HepG2 (cell line): Measurements from ENCODE around the gene CDHR5. TPM values are rescaled to one million over a fixed set of nuclear protein-coding genes. Genes with fewer than 3 reads are reported as not detected.

Experiments used
- MEF2D ChIP-seq: sonication (generic); formaldehyde crosslinking; IDR thresholded peaks from 2 replicates; pipeline ENCODE4 v1.5.1; 2020; ENCODE audit warnings: mild to moderate bottlenecking, missing genetic modification reagents
- MYNN ChIP-seq: sonication (generic); formaldehyde crosslinking; IDR thresholded peaks from 2 replicates; pipeline ENCODE4 v1.4.0; 2020; ENCODE audit warnings: mild to moderate bottlenecking, low read depth, missing genetic modification reagents
- NFYC ChIP-seq: IDR thresholded peaks from 2 replicates; pipeline ENCODE4 v1.6.1; 2016; ENCODE audit warnings: missing genetic modification reagents, missing compliant biosample characterization
- POLR2AphosphoS5 ChIP-seq: IDR thresholded peaks from 2 replicates; pipeline ENCODE4 v1.6.1; 2012; ENCODE audit warnings: low read depth, low read length
- SIN3A ChIP-seq: IDR thresholded peaks from 2 replicates; pipeline ENCODE4 v1.6.1; 2011; ENCODE audit warnings: low read depth, mild to moderate bottlenecking, control low read depth, low read length, borderline replicate concordance
- SP2 ChIP-seq: sonication (generic); formaldehyde crosslinking; IDR thresholded peaks from 2 replicates; pipeline ENCODE4 v1.5.1; 2020; ENCODE audit warnings: mild to moderate bottlenecking, missing genetic modification reagents
- ZNF350 ChIP-seq: sonication (generic); formaldehyde crosslinking; IDR thresholded peaks from 2 replicates; pipeline ENCODE4 v1.4.0; 2020; ENCODE audit warnings: mild to moderate bottlenecking, low read depth, missing genetic modification reagents, borderline replicate concordance
- ZNF777 ChIP-seq: sonication (generic); formaldehyde crosslinking; IDR thresholded peaks from 2 replicates; pipeline ENCODE4 v1.4.0; 2020; ENCODE audit warnings: missing genetic modification reagents
- ZNF839 ChIP-seq: sonication (generic); formaldehyde crosslinking; IDR thresholded peaks from 2 replicates; pipeline ENCODE4 v1.4.0; 2020; ENCODE audit warnings: missing genetic modification reagents, mild to moderate bottlenecking, borderline replicate concordance
- polyA plus RNA-seq, 8 experiments: library from polyadenylated mRNA; depleted of rRNA in 3 of 8; stranded (reverse) in 7 of 8; unstranded in 1 of 8; fragments of >200 nt; fragmentation: Illumina TruSeq in 4 of 8; extraction: Trizol in 4 of 8; gene quantifications; 2 replicates each; pipeline versions ENCODE4 v1.2.1 to v1.2.3, GENCODE V29; 2011 to 2016; ENCODE audit warnings: low read depth in 4 of 8, missing spikeins in 1 of 8, mixed read lengths in 1 of 8; ENCODE audit not compliant: insufficient read depth in 1 of 8
- total RNA-seq, 5 experiments: library from RNA; depleted of rRNA; stranded (reverse); fragments of >200 nt; fragmentation: Illumina TruSeq; extraction: Trizol; gene quantifications; 2 replicates each; pipeline ENCODE4 v1.2.3, GENCODE V29; 2016; ENCODE audit warnings: low read depth in 1 of 5
- TF ChIP-seq, protein P1 (sequence below): conservative IDR thresholded peaks from 2 replicates; pipeline ENCODE4 v1.6.1; 2018; ENCODE audit warnings: missing genetic modification reagents
- TF ChIP-seq, protein P2 (sequence below): sonication (generic); formaldehyde crosslinking; IDR thresholded peaks from 2 replicates; pipeline ENCODE4 v1.5.1; 2020; ENCODE audit warnings: missing genetic modification reagents, mild to moderate bottlenecking, borderline replicate concordance
- TF ChIP-seq, protein P3 (sequence below): sonication (generic); formaldehyde crosslinking; IDR thresholded peaks from 2 replicates; pipeline ENCODE4 v1.4.0; 2020; ENCODE audit warnings: missing genetic modification reagents
- TF ChIP-seq, protein P4 (sequence below): sonication (generic); formaldehyde crosslinking; conservative IDR thresholded peaks from 2 replicates; pipeline ENCODE4 v1.4.0; 2020; ENCODE audit warnings: mild to moderate bottlenecking, missing genetic modification reagents, moderate library complexity
- TF ChIP-seq, protein P5 (sequence below): sonication (generic); formaldehyde crosslinking; IDR thresholded peaks from 2 replicates; pipeline ENCODE4 v1.5.1; 2020; ENCODE audit warnings: missing genetic modification reagents, mild to moderate bottlenecking, borderline replicate concordance

The CDHR5 gene
- total and polyA plus RNA-seq, 2 of the 13 experiments (the other 11 are each of a cell fraction or from before 2014, with no cell fraction given) = 0.46 to 0.71 TPM

DNA sequence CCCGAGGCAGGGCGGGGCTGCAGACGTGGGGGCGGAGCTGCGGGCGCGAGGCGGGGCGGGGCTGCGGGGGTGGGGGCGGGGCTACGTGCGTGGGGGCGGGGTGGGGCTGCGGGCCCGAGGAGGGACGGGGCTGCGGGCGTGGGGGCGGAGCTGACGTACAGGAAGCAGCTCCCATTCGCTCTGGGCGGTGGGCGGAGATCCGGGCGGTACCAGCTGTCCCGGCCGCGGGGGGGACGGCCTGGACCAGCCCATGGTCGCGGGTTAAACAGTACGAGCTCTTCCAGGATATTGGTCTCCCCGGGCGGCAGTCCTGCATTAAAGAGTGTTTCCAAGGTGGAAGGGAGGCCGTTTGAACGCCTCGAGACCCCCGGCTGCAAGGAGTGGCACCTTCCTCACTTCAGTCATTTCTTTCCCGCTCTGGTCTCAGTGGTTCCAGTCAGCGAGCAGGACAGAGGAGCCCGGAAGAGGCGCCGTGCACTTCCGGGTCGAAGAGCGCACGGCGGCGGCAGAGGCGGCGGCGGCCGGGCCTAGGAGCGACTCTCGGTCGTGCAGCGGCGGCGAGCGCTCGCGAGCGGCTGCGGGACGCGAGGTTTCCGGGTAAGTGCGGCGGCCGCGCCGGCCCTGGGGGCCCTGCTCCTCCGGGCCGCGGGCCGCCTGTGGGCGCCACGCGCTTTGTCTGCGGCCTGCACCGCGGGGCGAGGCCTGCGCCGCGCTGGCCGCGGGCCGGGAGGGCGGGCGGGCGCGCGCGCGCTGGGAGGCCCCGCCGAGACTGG is 48.6 kb downstream of the CDHR5 start, which contains the start of gene PHRF1 (continued):
- TF ChIP-seq, protein P1, sequence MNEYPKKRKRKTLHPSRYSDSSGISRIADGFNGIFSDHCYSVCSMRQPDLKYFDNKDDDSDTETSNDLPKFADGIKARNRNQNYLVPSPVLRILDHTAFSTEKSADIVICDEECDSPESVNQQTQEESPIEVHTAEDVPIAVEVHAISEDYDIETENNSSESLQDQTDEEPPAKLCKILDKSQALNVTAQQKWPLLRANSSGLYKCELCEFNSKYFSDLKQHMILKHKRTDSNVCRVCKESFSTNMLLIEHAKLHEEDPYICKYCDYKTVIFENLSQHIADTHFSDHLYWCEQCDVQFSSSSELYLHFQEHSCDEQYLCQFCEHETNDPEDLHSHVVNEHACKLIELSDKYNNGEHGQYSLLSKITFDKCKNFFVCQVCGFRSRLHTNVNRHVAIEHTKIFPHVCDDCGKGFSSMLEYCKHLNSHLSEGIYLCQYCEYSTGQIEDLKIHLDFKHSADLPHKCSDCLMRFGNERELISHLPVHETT (CRISPR knock-in tag) = peak; percentile 75; the same call in 1 of the 2 replicates
- TF ChIP-seq NFYC (CRISPR knock-in tag) (peak; percentile 67), MYNN (0 out of 2 replicates have a peak, but pooled peaks have one; percentile 48), POLR2AphosphoS5 (peak; percentile 79), SP2 (CRISPR knock-in tag) (peak; percentile 61), ZNF839 (CRISPR knock-in tag) (no peak), ZNF350 (CRISPR knock-in tag) (peak; percentile 32; the same call in 1 of the 2 replicates), SIN3A (peak; percentile 78; the same call in 1 of the 2 replicates), ZNF777 (CRISPR knock-in tag) (peak; percentile 11; the same call in 1 of the 2 replicates), MEF2D (CRISPR knock-in tag) (no peak)
- TF ChIP-seq, protein P2, sequence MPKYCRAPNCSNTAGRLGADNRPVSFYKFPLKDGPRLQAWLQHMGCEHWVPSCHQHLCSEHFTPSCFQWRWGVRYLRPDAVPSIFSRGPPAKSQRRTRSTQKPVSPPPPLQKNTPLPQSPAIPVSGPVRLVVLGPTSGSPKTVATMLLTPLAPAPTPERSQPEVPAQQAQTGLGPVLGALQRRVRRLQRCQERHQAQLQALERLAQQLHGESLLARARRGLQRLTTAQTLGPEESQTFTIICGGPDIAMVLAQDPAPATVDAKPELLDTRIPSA (CRISPR knock-in tag) = no peak
- TF ChIP-seq, protein P3, sequence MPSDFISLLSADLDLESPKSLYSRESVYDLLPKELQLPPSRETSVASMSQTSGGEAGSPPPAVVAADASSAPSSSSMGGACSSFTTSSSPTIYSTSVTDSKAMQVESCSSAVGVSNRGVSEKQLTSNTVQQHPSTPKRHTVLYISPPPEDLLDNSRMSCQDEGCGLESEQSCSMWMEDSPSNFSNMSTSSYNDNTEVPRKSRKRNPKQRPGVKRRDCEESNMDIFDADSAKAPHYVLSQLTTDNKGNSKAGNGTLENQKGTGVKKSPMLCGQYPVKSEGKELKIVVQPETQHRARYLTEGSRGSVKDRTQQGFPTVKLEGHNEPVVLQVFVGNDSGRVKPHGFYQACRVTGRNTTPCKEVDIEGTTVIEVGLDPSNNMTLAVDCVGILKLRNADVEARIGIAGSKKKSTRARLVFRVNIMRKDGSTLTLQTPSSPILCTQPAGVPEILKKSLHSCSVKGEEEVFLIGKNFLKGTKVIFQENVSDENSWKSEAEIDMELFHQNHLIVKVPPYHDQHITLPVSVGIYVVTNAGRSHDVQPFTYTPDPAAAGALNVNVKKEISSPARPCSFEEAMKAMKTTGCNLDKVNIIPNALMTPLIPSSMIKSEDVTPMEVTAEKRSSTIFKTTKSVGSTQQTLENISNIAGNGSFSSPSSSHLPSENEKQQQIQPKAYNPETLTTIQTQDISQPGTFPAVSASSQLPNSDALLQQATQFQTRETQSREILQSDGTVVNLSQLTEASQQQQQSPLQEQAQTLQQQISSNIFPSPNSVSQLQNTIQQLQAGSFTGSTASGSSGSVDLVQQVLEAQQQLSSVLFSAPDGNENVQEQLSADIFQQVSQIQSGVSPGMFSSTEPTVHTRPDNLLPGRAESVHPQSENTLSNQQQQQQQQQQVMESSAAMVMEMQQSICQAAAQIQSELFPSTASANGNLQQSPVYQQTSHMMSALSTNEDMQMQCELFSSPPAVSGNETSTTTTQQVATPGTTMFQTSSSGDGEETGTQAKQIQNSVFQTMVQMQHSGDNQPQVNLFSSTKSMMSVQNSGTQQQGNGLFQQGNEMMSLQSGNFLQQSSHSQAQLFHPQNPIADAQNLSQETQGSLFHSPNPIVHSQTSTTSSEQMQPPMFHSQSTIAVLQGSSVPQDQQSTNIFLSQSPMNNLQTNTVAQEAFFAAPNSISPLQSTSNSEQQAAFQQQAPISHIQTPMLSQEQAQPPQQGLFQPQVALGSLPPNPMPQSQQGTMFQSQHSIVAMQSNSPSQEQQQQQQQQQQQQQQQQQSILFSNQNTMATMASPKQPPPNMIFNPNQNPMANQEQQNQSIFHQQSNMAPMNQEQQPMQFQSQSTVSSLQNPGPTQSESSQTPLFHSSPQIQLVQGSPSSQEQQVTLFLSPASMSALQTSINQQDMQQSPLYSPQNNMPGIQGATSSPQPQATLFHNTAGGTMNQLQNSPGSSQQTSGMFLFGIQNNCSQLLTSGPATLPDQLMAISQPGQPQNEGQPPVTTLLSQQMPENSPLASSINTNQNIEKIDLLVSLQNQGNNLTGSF (CRISPR knock-in tag) = 0 out of 2 replicates have a peak, but pooled peaks have one; percentile 42
- TF ChIP-seq, protein P4, sequence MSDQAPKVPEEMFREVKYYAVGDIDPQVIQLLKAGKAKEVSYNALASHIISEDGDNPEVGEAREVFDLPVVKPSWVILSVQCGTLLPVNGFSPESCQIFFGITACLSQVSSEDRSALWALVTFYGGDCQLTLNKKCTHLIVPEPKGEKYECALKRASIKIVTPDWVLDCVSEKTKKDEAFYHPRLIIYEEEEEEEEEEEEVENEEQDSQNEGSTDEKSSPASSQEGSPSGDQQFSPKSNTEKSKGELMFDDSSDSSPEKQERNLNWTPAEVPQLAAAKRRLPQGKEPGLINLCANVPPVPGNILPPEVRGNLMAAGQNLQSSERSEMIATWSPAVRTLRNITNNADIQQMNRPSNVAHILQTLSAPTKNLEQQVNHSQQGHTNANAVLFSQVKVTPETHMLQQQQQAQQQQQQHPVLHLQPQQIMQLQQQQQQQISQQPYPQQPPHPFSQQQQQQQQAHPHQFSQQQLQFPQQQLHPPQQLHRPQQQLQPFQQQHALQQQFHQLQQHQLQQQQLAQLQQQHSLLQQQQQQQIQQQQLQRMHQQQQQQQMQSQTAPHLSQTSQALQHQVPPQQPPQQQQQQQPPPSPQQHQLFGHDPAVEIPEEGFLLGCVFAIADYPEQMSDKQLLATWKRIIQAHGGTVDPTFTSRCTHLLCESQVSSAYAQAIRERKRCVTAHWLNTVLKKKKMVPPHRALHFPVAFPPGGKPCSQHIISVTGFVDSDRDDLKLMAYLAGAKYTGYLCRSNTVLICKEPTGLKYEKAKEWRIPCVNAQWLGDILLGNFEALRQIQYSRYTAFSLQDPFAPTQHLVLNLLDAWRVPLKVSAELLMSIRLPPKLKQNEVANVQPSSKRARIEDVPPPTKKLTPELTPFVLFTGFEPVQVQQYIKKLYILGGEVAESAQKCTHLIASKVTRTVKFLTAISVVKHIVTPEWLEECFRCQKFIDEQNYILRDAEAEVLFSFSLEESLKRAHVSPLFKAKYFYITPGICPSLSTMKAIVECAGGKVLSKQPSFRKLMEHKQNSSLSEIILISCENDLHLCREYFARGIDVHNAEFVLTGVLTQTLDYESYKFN = peak; percentile 16; the same call in 1 of the 2 replicates
- TF ChIP-seq, protein P5, sequence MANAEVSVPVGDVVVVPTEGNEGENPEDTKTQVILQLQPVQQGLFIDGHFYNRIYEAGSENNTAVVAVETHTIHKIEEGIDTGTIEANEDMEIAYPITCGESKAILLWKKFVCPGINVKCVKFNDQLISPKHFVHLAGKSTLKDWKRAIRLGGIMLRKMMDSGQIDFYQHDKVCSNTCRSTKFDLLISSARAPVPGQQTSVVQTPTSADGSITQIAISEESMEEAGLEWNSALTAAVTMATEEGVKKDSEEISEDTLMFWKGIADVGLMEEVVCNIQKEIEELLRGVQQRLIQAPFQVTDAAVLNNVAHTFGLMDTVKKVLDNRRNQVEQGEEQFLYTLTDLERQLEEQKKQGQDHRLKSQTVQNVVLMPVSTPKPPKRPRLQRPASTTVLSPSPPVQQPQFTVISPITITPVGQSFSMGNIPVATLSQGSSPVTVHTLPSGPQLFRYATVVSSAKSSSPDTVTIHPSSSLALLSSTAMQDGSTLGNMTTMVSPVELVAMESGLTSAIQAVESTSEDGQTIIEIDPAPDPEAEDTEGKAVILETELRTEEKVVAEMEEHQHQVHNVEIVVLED (CRISPR knock-in tag) = peak; percentile 81
